ENCODE measurements around the gene TMEM232.

The TMEM232 gene

GRCh38 chr5:110377361-110377760 is 349.1 kb downstream of the TMEM232 start:
- Histone ChIP-seq H3K27me3 (ENCODE audit: insufficient read depth, low read length) (no peaks in the 10 kb centered on the region), H3K79me2 (ENCODE audit: insufficient read depth, low read length) (no peaks in the 10 kb centered on the region), H3K4me3 (ENCODE audit: low read depth, low read length, poor library complexity, severe bottlenecking) (no peak overlapping the region), H3K4me2 (ENCODE audit: low read length) (no peak overlapping the region), H3K9ac (ENCODE audit: low read length) (no peak overlapping the region), H3K9me3 (ENCODE audit: low read length) (no peaks in the 10 kb centered on the region), H4K20me1 (ENCODE audit: insufficient read depth, low read length) (no peaks in the 10 kb centered on the region), H3K27ac (ENCODE audit: low read depth, low read length, poor library complexity, severe bottlenecking) (no peak overlapping the region), H3K4me1 (ENCODE audit: insufficient read depth, low read length, severe bottlenecking) (peaks cover 9% of the 10 kb centered on the region), H3K36me3 (ENCODE audit: insufficient read depth, low read length) (no peaks in the 10 kb centered on the region), H3F3A (ENCODE audit: insufficient read depth, low read length) (no peaks in the 10 kb centered on the region; the same call in 1 of the 2 replicates), H3K9me2 (ENCODE audit: low read depth, low read length) (no peaks in the 10 kb centered on the region), H2AFZ (ENCODE audit: low read length) (no peak overlapping the region)
- no peak for TF ChIP-seq EZH2 (IDR thresholded peaks at IDR 0.05; ENCODE audit: borderline replicate concordance, low read length)

- no peak overlapping the region for H2AFZ ChIP-seq (ENCODE audit: low read length)
- H3K4me3 ChIP-seq (ENCODE audit: low read depth, low read length, poor library complexity, severe bottlenecking) = no peak overlapping the region
- H3K9me2 ChIP-seq (ENCODE audit: low read depth, low read length) = no peaks in the 10 kb centered on the region
- H3K4me1 ChIP-seq (ENCODE audit: insufficient read depth, low read length, severe bottlenecking) = peaks cover 18% of the 10 kb centered on the region
- H3F3A ChIP-seq (ENCODE audit: insufficient read depth, low read length) = no peaks in the 10 kb centered on the region; the same call in 1 of the 2 replicates
- no peaks in the 10 kb centered on the region for H3K79me2 ChIP-seq (ENCODE audit: insufficient read depth, low read length)
- no peak overlapping the region for H3K4me2 ChIP-seq (ENCODE audit: low read length)
- H3K27ac ChIP-seq (ENCODE audit: low read depth, low read length, poor library complexity, severe bottlenecking) = no peak overlapping the region
- H3K36me3 ChIP-seq (ENCODE audit: insufficient read depth, low read length) = no peaks in the 10 kb centered on the region
- TF ChIP-seq CTCF (IDR thresholded peaks at IDR 0.05; ENCODE audit: low read length) (no peak), EZH2 (IDR thresholded peaks at IDR 0.05; ENCODE audit: borderline replicate concordance, low read length) (no peak)
- no peaks in the 10 kb centered on the region for H4K20me1 ChIP-seq (ENCODE audit: insufficient read depth, low read length)
- H3K27me3 ChIP-seq (ENCODE audit: insufficient read depth, low read length) = no peaks in the 10 kb centered on the region
- H3K9ac ChIP-seq (ENCODE audit: low read length) = no peak overlapping the region
- H3K9me3 ChIP-seq (ENCODE audit: low read length) = no peaks in the 10 kb centered on the region
Measured at GRCh38 chr5:110376281-110376951, 350.1 kb downstream of the TMEM232 start.

GRCh38 chr5:110371725-110372041 is 354.8 kb downstream of the TMEM232 start:
- TF ChIP-seq EZH2 (IDR thresholded peaks at IDR 0.05; ENCODE audit: borderline replicate concordance, low read length) = no peak
- TF ChIP-seq CTCF (IDR thresholded peaks at IDR 0.05; ENCODE audit: low read length) = no peak
- H3K27ac ChIP-seq (ENCODE audit: low read depth, low read length, poor library complexity, severe bottlenecking) = peak overlapping the region; percentile 82
- no peaks in the 10 kb centered on the region for H4K20me1 ChIP-seq (ENCODE audit: insufficient read depth, low read length)
- H3K4me1 ChIP-seq (ENCODE audit: insufficient read depth, low read length, severe bottlenecking) = peaks cover 31% of the 10 kb centered on the region
- H3K27me3 ChIP-seq (ENCODE audit: insufficient read depth, low read length) = no peaks in the 10 kb centered on the region
- no peaks in the 10 kb centered on the region for H3K79me2 ChIP-seq (ENCODE audit: insufficient read depth, low read length)
- peak overlapping the region; percentile 43 for H3K4me2 ChIP-seq (ENCODE audit: low read length)
- H3K4me3 ChIP-seq (ENCODE audit: low read depth, low read length, poor library complexity, severe bottlenecking) = no peak overlapping the region
- H3F3A ChIP-seq (ENCODE audit: insufficient read depth, low read length) = no peaks in the 10 kb centered on the region
- H3K9me3 ChIP-seq (ENCODE audit: low read length) = peaks cover 5% of the 10 kb centered on the region; the same call in 1 of the 2 replicates
- no peak overlapping the region for H2AFZ ChIP-seq (ENCODE audit: low read length)
- H3K36me3 ChIP-seq (ENCODE audit: insufficient read depth, low read length) = peaks cover 4% of the 10 kb centered on the region; the same call in 1 of the 2 replicates
- no peak overlapping the region for H3K9ac ChIP-seq (ENCODE audit: low read length)
- H3K9me2 ChIP-seq (ENCODE audit: low read depth, low read length) = no peaks in the 10 kb centered on the region

Measured in OCI-LY1 (cell line).